Adrenal gland (tissue), 12 donors: ENCODE measurements around the gene AGBL4. TPM values are rescaled to one million over a fixed set of nuclear protein-coding genes. Genes with fewer than 3 reads are reported as not detected.
A peak's percentile ranks its signal among the peaks of the same experiment; 100 is the strongest.

Experiments used
- DNase-seq, 7 donors: peaks; one replicate each; pipeline ENCODE4 v3.0.0-alpha.2; 2019 to 2020
- H3K27ac ChIP-seq, 5 donors: fragments of 200-600 bp; sonication (generic) in 4 of 5; 1 replicate in 3 of 5; 2 replicates in 2 of 5; pipeline versions ENCODE4 v1.5.1 to v1.8.0; 2016 to 2020; ENCODE audit warnings: mild to moderate bottlenecking in 1 of 5
- H3K27me3 ChIP-seq: fragments of 200-600 bp; 2 replicates; pipeline ENCODE4 v1.8.0; 2021
- H3K36me3 ChIP-seq, 2 donors: fragments of 200-600 bp; replicated peaks in 1 of 2; 1 replicate in 1 of 2; 2 replicates in 1 of 2; pipeline versions ENCODE4 v1.5.1 to v1.8.0; 2018 to 2022
- H3K4me1 ChIP-seq, 2 donors: fragments of 200-600 bp; replicated peaks in 1 of 2; 1 replicate in 1 of 2; 2 replicates in 1 of 2; pipeline versions ENCODE4 v1.5.1 to v1.8.0; 2018 to 2021
- H3K4me3 ChIP-seq, 4 donors: fragments of 200-600 bp; sonication (generic) in 3 of 4; one replicate each; pipeline ENCODE4 v1.5.1; 2016 to 2018
- H3K9me3 ChIP-seq, 3 donors: fragments of 200-600 bp; sonication (generic) in 1 of 3; replicated peaks in 1 of 3; 1 replicate in 2 of 3; 2 replicates in 1 of 3; pipeline versions ENCODE4 v1.5.1 to v1.8.0; 2016 to 2021
- CTCF ChIP-seq, 6 experiments: fragments of 450-650 bp in 4 of 6; fragments of 200-600 bp in 2 of 6; sonication (generic) in 1 of 6; IDR thresholded peaks; 1 replicate in 5 of 6; 2 replicates in 1 of 6; pipeline versions ENCODE4 v1.5.1 to v1.8.0; 2016 to 2021; ENCODE audit warnings: antibody characterized with exemption in 6 of 6, mild to moderate bottlenecking in 2 of 6, moderate library complexity in 1 of 6
- POLR2A ChIP-seq, 2 donors: fragments of 450-650 bp; IDR thresholded peaks; one replicate each; pipeline ENCODE4 v1.6.1; 2017; ENCODE audit warnings: antibody characterized with exemption in 2 of 2, mild to moderate bottlenecking in 2 of 2, moderate library complexity in 1 of 2
- WGBS, 4 donors: extraction: QIAGEN DNeasy Blood & Tissue Kit in 2 of 4; methylation state at CpG; one replicate each; pipeline versions ENCODE4 v1.1.5 to v1.1.7; 2013 to 2017; 5-methylcytosine and 5-hydroxymethylcytosine counted together
- intact Hi-C, 2 donors: fragments of 100-400 bp; cut with DNase I; formaldehyde crosslinking; loops; one replicate each; pipeline versions ENCODE4 v1.14.1 to v1.15.0; 2022 to 2023
- polyA plus RNA-seq, 3 donors: library from polyadenylated mRNA; stranded (reverse); fragments of 200-250 nt in 2 of 3; fragments of 350-450 nt in 1 of 3; fragmentation: Illumina TruSeq in 1 of 3; extraction: RNeasy Lipid Tissue Mini Kit (QIAGEN cat#74804) in 1 of 3; gene quantifications; one replicate each; pipeline ENCODE4 v1.2.3, GENCODE V29; 2013 to 2014
- total RNA-seq, 9 donors: library from RNA; depleted of rRNA in 4 of 9; stranded (reverse); fragments of >200 nt in 4 of 9; fragments of 120-200 nt in 1 of 9; fragmentation: NEBNext Ultra II Directional in 1 of 9; extraction: Animal tissue kit (Norgen Biotek cat#: 25700) in 1 of 9; gene quantifications; one replicate each; pipeline versions ENCODE4 v1.1.0 to v1.2.4, GENCODE V29; 2013 to 2023
- donor health status: healthy with polysubstance abuse.
- donor health status: Bipolar disorder and iron deficiency.
- donor health status: DM: yes; HTN: yes; CAD: no.
- donor health status: DM: no; HTN: no; CAD: no.
- donor health status: DM: no; HTN: no; CAD: no.
- donor health status: DM: yes; HTN: yes; CAD: no.

Gene AGBL4
- total and polyA plus RNA-seq, 12 donors: 0.10 to 1.9 (median 0.80) TPM; not detected in 2

- H3K36me3 ChIP-seq: no peaks in the 10 kb centered on the region
- H3K9me3 ChIP-seq: no peaks in the 10 kb centered on the region
- intact Hi-C loops: no loop called here
- H3K4me1 ChIP-seq: peaks cover 8 to 18% of the 10 kb centered on the region in 2 donors
- TF ChIP-seq CTCF (IDR thresholded peaks at IDR 0.05) (no peak), POLR2A (IDR thresholded peaks at IDR 0.05) (no peak)
- H3K27ac ChIP-seq: peak within 1 kb of the TSS in 3 of 5 donors; percentile 65 to 74 (median 66)
- DNase-seq: peak; percentile 61 to 82 (median 71)
- H3K27me3 ChIP-seq: no peaks in the 10 kb centered on the region
- WGBS, 4 donors: 0 to 2% (median 1%) methylated on average over 17 to 73 of the region's 73 CpGs
- peak within 1 kb of the TSS; percentile 31 to 78 (median 76) for H3K4me3 ChIP-seq
Measured at GRCh38 chr1:48776393-48777218, 1247.1 kb downstream of the AGBL4 start, which contains the start of gene BEND5. Gene BEND5 (minus strand): TSS chr1:48776891. CDS start chr1:48776831, 60 bp downstream.

GRCh38 chr1:48775831-48776392 lies 1247.8 kb downstream of the AGBL4 start:
- intact Hi-C loops: no loop called here
- 1 to 5% (median 2%) methylated on average over 6 to 7 of the region's 7 CpGs for WGBS, 4 donors
- Histone ChIP-seq H3K4me3 (peak overlapping the region; percentile 5 to 78 (median 76)), H3K4me1 (peaks cover 8 to 18% of the 10 kb centered on the region in 2 donors), H3K27ac (peak overlapping the region in 3 of 5 donors; percentile 65 to 74 (median 66)), H3K9me3 (no peaks in the 10 kb centered on the region), H3K36me3 (no peaks in the 10 kb centered on the region), H3K27me3 (no peaks in the 10 kb centered on the region)
- TF ChIP-seq POLR2A (IDR thresholded peaks at IDR 0.05): no peak
- TF ChIP-seq CTCF (IDR thresholded peaks at IDR 0.05): no peak
- no peak for DNase-seq

- intact Hi-C loops: no loop called here
- H3K27me3 ChIP-seq: no peaks in the 10 kb centered on the region
- no peak overlapping the region for H3K4me3 ChIP-seq
- H3K27ac ChIP-seq: no peak overlapping the region
- WGBS, 4 donors: 90 to 100% (median 97%) methylated on average over 1 of the region's 1 CpG
- H3K4me1 ChIP-seq: peaks cover 8 to 18% of the 10 kb centered on the region in 2 donors
- no peaks in the 10 kb centered on the region for H3K9me3 ChIP-seq
- DNase-seq: no peak
- no peak for TF ChIP-seq CTCF (IDR thresholded peaks at IDR 0.05)
- no peaks in the 10 kb centered on the region for H3K36me3 ChIP-seq
Measured at GRCh38 chr1:48773133-48773532, 1250.6 kb downstream of the AGBL4 start.

GRCh38 chr1:48772211-48772610 lies 1251.5 kb downstream of the AGBL4 start:
- H3K27ac ChIP-seq: no peak overlapping the region

More at GRCh38 chr1:48772211-48772610, 1251.5 kb downstream of the AGBL4 start:
- H3K9me3 ChIP-seq: no peaks in the 10 kb centered on the region
- no peaks in the 10 kb centered on the region for H3K27me3 ChIP-seq
- WGBS, 4 donors: 89 to 93% (median 91%) methylated on average over 2 of the region's 2 CpGs
- H3K4me1 ChIP-seq: peaks cover 8 to 21% of the 10 kb centered on the region in 2 donors
- H3K4me3 ChIP-seq: no peak overlapping the region
- no peak for DNase-seq
- TF ChIP-seq CTCF (IDR thresholded peaks at IDR 0.05): no peak
- TF ChIP-seq POLR2A (IDR thresholded peaks at IDR 0.05): no peak
- H3K36me3 ChIP-seq: no peaks in the 10 kb centered on the region
- intact Hi-C loops: no loop called here
